EH (cell line): ENCODE measurements around the gene GAB3.
"Not testable (repeated sequence)": the region's sequence is repeated elsewhere in the genome, so short reads cannot be mapped to it uniquely, and the experiment has no call there.

Experiments used
- DNase-seq: peaks from one replicate; pipeline ENCODE4 v3.0.0-alpha.2; 2015; ENCODE audit warnings: low read depth

The GAB3 gene

DNA sequence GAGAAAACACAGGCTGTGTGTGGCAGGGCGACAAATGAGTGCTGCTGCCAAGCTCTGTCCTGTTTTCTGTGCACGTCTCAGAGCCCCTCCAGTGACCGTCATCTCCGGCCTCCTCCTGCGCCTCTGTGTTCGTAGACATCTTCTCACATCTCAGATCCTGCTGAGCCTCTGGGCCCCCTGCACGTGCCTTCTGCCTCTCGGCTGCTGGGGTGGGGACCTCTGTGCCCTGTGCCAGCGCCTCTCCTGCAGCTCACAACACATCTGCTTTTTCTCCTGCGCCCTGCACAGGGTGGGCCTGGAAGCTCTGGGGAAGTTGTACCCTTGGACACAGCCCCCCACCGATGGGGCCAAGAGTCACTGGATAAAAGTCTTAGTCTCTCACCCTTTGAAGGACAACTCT, 95.1 kb downstream of the GAB3 start:
- no peak for DNase-seq

DNA sequence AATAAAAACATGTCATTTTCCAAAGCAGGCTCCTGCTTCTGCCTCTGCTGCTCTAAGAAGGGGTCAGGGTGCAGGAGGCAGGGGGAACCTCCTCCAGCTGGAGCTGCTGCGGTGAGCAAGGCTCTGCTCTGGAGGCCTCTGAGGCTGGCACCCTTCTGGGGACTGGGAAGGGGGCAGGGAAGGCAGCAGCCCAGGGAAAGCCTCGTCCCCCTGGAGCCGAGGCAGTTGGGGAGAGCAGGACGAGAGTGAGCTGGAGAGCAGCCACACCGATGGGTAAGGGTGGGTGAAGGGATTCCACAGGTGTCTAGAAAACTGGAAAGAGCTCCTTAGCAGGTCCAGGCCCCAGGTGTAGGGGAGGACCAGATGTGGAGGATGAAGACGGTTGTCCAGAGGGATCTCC, 95.5 kb downstream of the GAB3 start:
- DNase-seq, result no peak

DNA sequence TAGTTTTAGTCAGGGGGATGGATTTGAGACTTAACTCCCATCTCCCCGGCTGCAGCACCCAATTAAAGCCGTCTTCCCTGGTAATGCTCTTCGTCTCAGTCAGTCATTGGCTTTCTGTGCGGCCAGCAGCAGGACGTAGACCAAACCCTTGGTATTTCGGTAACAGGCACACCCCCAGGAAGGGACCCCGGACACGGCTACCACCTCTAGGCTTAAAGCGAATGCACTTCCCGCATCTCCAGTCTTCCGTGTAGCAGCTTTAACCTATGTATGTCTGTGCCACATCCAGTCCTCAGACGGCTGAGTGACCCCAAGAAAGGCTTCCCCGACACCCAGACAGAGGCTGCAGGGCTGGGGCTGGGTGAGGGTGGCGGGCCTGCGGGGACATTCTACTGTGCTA, 96.0 kb downstream of the GAB3 start:
- DNase-seq, result no peak

DNA sequence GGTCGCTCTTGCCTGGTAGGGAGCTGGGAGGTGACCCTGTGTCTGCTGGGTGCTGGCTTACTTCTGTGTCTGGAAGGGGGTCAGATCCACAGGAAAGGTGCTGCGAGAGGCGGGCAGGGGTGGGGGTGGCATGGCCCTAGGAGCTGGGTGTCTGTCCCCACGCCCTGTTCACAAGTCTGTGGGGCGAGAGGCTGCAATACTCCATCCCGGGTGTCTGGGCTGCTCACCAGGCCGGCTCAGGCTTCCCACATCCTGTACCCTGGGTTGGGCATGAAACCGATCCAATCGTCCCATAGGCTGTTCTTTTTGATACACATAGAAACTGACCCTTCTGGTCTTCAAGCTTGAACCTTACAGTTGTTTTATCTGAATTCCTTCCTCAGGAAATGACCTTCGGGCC, 96.5 kb downstream of the GAB3 start:
- no peak for DNase-seq

DNA sequence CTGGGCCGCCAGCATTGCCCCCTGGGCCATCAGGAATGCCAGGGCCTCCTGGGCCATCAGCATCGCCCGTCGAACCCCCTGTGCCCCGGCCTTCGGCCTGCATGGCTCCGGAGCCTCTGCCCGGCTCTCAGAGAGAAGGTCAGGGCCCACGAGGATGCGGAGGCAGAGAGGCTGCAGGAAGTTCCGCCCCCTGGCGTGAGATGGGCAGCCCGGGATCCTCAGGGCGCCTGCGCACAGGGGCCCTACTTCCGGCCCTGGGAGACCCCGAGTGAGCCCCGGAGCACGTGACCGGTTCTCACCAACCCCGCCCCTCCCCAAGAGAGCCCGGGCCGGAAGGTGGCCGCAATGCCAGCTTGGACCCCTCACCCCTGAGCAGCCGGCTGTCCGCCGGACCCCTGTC, 97.5 kb downstream of the GAB3 start, which contains the start of gene CTAG2:
Gene CTAG2 (minus strand): TSS at position 167 of the 400 bp plus-strand sequence. CDS start 64 bp downstream, at position 103.
- DNase-seq, result not testable (repeated sequence)

DNA sequence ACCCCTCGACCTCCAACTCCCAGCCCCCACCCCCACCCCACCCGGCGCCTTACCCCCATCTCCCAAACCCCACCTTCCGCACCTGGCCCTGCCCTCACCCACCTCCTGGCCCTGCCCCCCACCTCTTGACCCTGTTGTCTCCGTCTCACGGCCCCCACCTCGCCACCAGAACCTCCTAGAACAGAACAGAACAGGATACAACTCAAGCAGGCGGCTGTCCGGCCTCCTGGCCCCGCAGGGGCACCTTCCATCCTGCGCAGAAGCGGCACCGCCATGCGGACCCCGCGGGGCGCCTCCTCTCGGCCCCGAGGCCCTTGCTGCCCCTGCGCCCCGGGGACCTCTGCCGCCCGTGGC, 97.9 kb downstream of the GAB3 start:
- DNase-seq, result no peak

DNA sequence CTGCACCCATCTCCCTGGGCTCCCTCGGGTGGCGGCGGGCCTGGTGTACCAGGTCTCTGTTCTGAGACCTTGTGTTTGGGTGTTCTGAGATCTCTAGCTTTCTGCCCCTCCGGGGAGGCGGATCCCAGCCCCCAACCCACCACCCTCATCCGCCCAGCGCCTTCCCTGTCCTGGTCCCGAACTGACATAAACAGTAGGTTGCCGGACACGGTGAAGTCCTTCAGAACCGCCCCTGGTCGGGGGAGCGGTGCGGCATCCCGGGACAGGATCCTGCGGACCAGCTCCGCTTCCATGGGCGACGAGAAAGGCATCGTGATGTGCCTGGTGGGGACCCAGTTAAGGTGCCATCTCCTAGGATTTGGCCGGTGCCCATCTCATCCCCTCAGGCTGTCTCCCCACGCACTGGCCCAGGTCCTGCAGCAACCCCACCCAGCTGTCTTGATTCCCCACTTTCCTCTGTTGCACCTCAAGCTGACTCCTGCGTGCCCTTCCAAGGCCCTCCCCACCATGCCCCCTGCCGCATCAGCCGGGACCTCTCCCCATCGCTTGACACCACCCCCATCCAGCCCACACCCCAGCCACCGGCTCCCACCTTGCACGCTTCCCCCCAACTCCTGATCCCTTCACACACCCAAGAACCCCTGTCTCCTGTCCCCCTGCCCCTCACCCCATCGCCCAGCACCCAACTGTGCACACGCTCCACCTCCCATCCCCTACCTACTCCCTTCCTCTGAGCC, 98.4 kb downstream of the GAB3 start:
- no peak for DNase-seq

DNA sequence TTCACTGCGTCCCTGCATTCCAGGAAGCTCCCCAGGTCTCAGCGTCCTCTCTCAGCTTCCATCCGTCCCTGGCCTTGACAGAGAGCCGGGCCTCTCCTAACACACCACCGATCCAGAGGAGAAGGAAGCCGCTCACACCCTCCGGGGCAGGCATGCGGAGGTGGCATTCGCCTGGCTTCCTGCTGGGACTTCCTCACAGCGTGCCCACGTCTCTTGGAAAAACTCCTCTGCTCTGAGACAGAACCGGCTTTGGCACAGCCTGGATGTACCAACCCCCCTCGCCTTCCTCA, 100.7 kb downstream of the GAB3 start:
- DNase-seq, result no peak

DNA sequence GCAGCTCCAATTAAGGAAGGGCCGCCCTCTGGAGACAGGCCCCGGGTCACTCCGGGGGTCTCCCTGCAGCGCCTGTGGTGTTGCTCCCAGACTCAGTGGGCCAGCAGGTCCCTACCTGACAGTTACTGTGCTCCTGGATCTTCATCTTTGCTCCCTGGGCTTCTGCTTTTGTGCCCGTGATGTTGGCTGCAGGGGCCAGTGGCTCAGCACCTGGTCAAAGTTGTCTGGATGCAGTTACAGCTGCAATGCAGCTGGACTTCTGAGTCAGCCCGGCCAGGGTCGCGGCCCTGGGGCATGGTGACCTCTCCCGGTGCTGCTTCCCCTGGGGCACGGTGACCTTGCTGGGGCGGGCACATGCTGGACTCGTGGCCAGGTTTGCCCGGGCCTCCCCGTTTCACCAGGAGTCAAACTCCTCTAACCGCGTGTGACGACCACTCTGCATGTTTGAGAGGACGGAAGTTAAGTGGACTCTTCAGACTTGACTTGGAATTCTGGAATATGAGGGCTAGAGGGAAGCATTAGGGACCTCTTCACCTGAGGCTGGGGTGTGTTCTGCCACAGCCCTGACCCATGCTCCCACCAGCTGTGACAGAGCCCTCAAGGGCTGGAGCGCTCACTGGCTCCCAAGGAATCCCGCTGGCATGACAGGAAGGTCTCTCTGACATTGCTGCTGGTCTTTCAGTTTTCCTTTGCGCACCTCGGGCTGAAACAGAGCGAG, 101.2 kb downstream of the GAB3 start:
- DNase-seq, result peak; percentile 2

DNA sequence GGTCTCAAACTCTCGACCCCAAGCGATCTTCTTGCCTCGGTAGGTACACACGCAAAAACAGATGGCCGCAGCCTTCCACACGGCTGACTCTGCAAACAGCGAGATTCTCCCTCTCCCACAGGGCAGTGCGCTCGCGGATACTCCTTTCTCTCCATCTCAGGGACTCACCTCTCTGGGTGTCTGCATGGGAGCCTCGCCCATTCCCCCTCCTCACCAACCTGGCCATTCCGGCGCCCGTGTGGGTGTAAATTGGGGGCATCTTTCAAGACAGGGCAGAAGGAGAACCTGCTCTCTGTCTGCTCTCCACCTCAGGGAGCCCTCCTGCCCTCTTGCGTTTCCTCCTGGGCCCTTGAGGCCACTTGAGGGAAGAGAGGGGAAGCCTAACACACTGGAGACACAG, 101.9 kb downstream of the GAB3 start:
- no peak for DNase-seq

DNA sequence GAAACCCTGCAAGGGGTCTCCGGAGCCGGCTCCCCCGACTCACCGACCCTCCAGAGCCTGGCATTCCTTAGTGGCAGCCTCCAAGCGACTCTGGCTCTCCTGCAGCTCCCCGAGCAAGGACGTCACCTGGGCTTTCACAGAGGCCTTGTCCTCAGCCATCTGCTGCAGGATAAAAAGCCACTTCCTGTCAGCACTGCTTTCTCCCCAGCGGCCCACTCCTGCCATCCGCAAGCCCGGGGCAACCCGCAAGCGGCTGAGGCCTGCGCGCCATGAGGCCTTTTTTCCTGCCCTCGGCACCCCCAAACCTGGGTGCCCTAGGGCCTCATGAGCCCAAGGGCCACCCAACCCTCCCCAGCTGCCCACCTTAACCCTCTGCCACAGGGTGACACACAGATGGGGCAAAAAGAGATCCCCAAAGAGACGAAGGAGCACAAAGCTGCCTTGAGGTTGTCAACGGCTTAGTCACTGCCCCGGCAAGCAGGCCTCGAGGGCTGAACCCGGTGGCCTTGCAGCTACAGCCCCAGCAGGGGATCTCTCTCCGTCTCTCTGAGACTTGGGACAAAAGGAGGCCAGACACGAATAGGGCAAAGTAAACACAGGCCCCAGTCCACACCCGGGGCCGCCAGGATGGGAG, 105.0 kb downstream of the GAB3 start:
- not testable (repeated sequence) for DNase-seq

DNA sequence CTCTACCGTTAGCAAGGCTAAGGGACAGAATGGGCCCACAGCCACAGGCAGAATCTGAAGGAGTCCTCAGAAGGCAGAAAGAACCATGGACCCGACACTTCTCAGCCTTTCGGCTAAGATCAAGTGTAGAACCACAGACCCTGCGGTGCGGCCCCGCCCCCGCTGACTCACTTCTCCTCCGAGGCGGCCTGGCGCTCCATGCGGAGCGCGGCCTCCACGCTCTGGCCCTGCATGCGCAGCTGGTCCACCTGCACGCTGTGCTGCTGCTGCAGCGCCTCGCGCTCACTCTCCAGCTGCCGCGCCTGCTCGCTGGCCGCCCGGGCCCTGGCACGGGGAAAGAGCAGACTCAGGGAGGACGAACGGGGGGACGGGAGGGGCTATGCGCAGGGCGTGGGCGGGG, 107.2 kb downstream of the GAB3 start:
- DNase-seq, result not testable (repeated sequence)

DNA sequence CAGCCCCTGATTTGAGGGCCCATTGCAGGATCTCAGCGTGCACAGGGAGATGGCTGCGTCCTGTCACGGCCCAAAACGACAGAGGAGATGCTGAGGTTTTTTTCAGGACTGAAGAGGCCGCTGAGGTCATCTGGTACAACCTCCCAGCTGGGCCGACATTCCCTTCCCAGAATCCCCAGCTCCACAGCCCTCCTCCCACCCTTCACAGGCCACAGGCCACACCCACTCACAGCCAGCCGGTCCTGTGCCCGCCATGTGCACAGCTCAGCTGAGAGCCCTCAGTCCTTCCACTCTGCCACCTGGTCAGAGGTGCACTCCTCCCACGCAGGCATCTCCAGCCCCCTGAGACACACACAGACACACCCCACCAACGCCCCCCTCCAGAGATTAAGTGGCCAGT, 109.1 kb downstream of the GAB3 start:
- not testable (repeated sequence) for DNase-seq

DNA sequence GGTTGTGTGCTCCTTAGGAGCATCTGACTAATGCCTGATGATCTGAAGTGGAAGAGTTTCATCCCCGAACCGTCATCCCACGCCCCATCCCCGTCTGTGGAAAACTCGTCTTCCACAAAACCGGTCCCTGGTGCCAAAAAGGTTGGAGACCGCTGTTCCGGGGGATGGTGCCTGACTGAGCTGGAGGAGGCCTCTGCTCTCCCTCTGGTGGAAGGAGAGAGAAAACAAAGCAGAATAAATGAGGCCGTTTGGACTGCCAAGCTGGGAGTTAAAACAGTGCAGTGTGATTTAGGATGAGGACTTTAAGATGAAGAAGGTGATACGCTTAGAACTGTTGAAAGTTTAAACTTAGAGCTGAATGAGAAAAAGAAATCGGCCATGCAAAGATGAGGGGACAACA, 117.2 kb downstream of the GAB3 start:
- not testable (repeated sequence) for DNase-seq

DNA sequence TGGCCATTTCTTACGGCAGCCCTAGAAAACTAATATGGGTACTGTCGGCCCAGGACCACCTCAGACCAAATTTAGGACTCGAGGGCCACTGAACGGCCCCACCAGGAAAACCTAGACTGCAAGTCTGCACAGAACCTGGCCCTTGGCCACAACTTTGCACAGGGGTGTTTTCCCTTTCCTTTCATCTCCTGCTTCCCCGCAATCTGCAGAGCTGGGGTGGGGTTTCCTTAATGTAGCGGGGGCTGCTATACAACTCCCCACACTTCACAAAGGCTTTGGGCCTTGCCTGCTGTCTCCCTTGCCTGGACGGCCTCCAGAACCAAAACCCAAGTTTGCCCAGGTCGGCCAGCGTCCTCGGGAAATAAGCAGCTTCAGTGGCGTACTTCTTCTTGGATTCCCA, 119.9 kb downstream of the GAB3 start:
- DNase-seq, result not testable (repeated sequence)

DNA sequence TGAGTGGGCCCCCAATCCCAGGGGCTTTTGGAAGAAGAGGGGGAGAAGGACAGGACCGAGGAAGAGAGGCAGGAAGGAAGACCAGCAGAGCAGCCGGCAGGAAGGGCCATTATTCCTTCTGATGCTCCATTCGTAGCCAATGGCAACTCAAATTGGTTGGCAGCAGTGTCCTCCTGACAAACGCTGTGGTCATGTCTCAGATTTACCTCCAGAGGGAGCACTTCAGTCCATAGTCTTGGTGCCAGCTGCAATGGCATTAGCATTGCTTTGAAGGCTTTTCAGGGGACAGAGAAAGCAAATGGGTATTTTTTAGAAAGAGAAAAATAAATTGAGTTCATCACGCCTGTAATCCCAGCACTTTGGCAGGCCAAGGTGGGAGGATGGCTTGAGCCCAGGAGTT, 121.9 kb downstream of the GAB3 start:
- not testable (repeated sequence) for DNase-seq
